OCI-LY7 (cell line): ENCODE data around the gene PHF5A.

Experiments used
- CTCF ChIP-seq: fragments of 200-600 bp; sonication (generic); conservative IDR thresholded peaks from 2 replicates; pipeline ENCODE4 v1.5.1; 2014; ENCODE audit warnings: mild to moderate bottlenecking, antibody characterized with exemption, low read length, moderate library complexity, mixed read lengths
- EZH2phosphoT487 ChIP-seq: fragments of 200-600 bp; sonication (generic); IDR thresholded peaks from 2 replicates; pipeline ENCODE4 v1.6.1; 2018; ENCODE audit warnings: low read depth, borderline replicate concordance, mild to moderate bottlenecking, mixed run types, antibody characterized with exemption, low read length, moderate library complexity, mixed read lengths

DNA sequence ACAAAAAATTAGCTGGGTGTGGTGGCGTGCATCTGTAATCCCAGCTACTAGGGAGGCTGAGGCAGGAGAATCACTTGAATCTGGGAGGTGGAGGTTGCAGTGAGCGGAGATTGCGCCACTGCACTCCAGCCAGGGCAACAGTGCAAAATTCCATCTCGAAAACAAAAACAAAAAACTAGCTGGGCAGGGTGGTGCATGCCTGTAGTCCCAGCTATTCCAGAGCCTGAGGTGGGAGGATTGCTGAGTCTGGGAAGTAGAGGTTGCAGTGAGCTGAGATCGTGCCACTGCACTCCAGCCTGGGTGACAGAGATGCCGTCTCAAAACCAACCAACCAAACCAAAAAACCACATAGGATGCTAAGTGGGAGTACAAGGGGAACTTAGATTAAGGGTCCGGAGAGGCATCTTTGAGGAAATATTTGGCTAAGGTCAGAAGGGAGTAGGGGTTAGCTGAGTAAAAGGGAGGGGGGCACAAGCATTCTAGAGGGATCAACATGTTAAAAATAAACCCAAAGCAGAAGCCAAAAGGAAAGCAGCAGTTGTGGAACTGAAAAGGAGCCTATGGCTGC is 10.2 kb downstream of the PHF5A start:
- TF ChIP-seq CTCF (no peak), EZH2phosphoT487 (no peak)
